ENCODE results near the gene ZNF775.
A peak's percentile ranks its signal among the peaks of the same experiment; 100 is the strongest.

ZNF775 gene

GRCh38 chr7:150336746-150337145 lies 42.4 kb upstream of the ZNF775 start:
- FAIRE-seq (no peak), DNase-seq (ENCODE audit: insufficient read length, low spot score) (no peak)
- TF ChIP-seq TAF1 (IDR thresholded peaks at IDR 0.05; ENCODE audit: low read depth, low read length) (no peak), POLR2AphosphoS5 (IDR thresholded peaks at IDR 0.05; ENCODE audit: low read depth, low read length) (no peak), POU2F2 (IDR thresholded peaks at IDR 0.05; ENCODE audit: low read depth, low read length) (no peak), POLR2A (IDR thresholded peaks at IDR 0.05; ENCODE audit: low read depth, low read length) (no peak), PAX5 (IDR thresholded peaks at IDR 0.05; ENCODE audit: insufficient read depth, low read length, severe bottlenecking) (no peak), SPI1 (IDR thresholded peaks at IDR 0.05; ENCODE audit: low read depth, low read length) (no peak)

- TF ChIP-seq POLR2A (IDR thresholded peaks at IDR 0.05; ENCODE audit: low read depth, low read length) (no peak), TAF1 (IDR thresholded peaks at IDR 0.05; ENCODE audit: low read depth, low read length) (no peak), PAX5 (IDR thresholded peaks at IDR 0.05; ENCODE audit: insufficient read depth, low read length, severe bottlenecking) (no peak), SPI1 (IDR thresholded peaks at IDR 0.05; ENCODE audit: low read depth, low read length) (no peak), POU2F2 (IDR thresholded peaks at IDR 0.05; ENCODE audit: low read depth, low read length) (no peak), POLR2AphosphoS5 (IDR thresholded peaks at IDR 0.05; ENCODE audit: low read depth, low read length) (no peak)
- DNase-seq (ENCODE audit: insufficient read length, low spot score), result no peak
- FAIRE-seq, result no peak
Measured at GRCh38 chr7:150337179-150337578, 42.0 kb upstream of the ZNF775 start.

GRCh38 chr7:150337659-150338081 lies 41.5 kb upstream of the ZNF775 start:
- FAIRE-seq, result no peak
- TF ChIP-seq SPI1 (IDR thresholded peaks at IDR 0.05; ENCODE audit: low read depth, low read length) (no peak), POU2F2 (IDR thresholded peaks at IDR 0.05; ENCODE audit: low read depth, low read length) (no peak), TAF1 (IDR thresholded peaks at IDR 0.05; ENCODE audit: low read depth, low read length) (no peak), POLR2A (IDR thresholded peaks at IDR 0.05; ENCODE audit: low read depth, low read length) (no peak), PAX5 (IDR thresholded peaks at IDR 0.05; ENCODE audit: insufficient read depth, low read length, severe bottlenecking) (no peak)
- DNase-seq (ENCODE audit: insufficient read length, low spot score), result no peak

DNA sequence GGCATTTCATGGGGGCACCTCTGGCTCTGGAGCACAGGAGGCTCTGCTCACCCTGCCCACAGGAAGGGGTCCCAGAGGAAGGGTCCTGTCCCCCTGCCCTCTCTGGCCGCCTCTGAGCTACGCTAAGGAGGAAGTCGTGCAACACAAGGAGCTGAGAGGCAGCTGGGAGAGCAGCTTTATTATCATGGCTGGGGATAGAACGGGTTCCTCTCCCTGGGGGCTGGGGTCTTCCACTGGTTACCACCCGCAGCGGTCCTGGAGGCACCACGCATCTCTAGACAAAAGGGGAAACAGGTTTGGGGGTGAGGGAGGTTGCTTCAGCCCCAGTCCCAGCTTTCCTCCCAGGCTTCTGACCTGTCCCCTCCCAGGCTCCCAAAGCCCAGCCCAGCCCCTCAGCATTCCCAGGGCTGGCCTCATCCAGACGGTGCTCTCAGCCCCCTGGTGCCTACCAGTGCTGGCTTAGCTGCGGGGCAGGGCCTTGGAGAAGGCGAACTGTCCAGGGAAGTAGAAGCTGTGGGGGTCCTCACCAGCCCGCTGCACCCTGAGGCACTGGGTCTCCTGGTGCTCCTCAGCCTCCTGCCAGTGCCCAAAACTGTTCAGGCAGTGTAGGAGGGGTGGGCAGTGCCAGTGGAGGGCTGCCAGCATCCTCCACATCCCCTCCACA lies 40.8 kb upstream of the ZNF775 start:
- FAIRE-seq, result no peak
- no peak for TF ChIP-seq POLR2A (IDR thresholded peaks at IDR 0.05; ENCODE audit: low read depth, low read length)
- no peak for TF ChIP-seq POLR2AphosphoS5 (IDR thresholded peaks at IDR 0.05; ENCODE audit: low read depth, low read length)
- TF ChIP-seq TAF1 (IDR thresholded peaks at IDR 0.05; ENCODE audit: low read depth, low read length), result no peak
- no peak for TF ChIP-seq PAX5 (IDR thresholded peaks at IDR 0.05; ENCODE audit: insufficient read depth, low read length, severe bottlenecking)
- TF ChIP-seq POU2F2 (IDR thresholded peaks at IDR 0.05; ENCODE audit: low read depth, low read length), result no peak
- no peak for TF ChIP-seq SPI1 (IDR thresholded peaks at IDR 0.05; ENCODE audit: low read depth, low read length)
- no peak for DNase-seq (ENCODE audit: insufficient read length, low spot score)

DNA sequence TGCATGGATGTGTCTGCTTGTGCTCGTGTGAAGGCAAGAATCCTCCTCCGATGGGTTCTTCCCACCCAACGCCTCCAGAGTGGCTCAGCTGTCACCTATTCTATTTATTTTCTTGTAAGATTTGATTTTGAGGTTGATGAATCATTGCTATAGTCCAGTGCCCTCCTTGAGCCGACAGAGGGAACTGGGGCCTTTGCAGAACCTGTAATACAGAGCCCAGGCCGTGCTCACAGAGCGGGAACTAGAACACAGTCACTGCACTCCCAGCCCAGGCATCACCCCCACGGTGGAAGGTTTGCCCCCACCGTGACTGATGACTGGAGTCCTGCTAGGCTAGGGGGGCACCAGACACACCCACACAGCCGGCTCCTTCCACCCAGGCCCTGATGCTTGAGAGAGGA lies 39.7 kb upstream of the ZNF775 start:
- DNase-seq (ENCODE audit: insufficient read length, low spot score) (no peak), FAIRE-seq (no peak)
- TF ChIP-seq POLR2A (IDR thresholded peaks at IDR 0.05; ENCODE audit: low read depth, low read length), result 0 out of 2 replicates have a peak, but pooled peaks have one; percentile 39
- TF ChIP-seq POU2F2 (IDR thresholded peaks at IDR 0.05; ENCODE audit: low read depth, low read length), result 0 out of 2 replicates have a peak, but pooled peaks have one; percentile 53
- no peak for TF ChIP-seq SPI1 (IDR thresholded peaks at IDR 0.05; ENCODE audit: low read depth, low read length)

GRCh38 chr7:150340024-150340749 lies 38.9 kb upstream of the ZNF775 start:
- DNase-seq (ENCODE audit: insufficient read length, low spot score) (no peak), FAIRE-seq (no peak)
- no peak for TF ChIP-seq POLR2AphosphoS5 (IDR thresholded peaks at IDR 0.05; ENCODE audit: low read depth, low read length)
- no peak for TF ChIP-seq PAX5 (IDR thresholded peaks at IDR 0.05; ENCODE audit: insufficient read depth, low read length, severe bottlenecking)
- no peak for TF ChIP-seq TAF1 (IDR thresholded peaks at IDR 0.05; ENCODE audit: low read depth, low read length)
- no peak for TF ChIP-seq POU2F2 (IDR thresholded peaks at IDR 0.05; ENCODE audit: low read depth, low read length)
- no peak for TF ChIP-seq SPI1 (IDR thresholded peaks at IDR 0.05; ENCODE audit: low read depth, low read length)
- TF ChIP-seq POLR2A (IDR thresholded peaks at IDR 0.05; ENCODE audit: low read depth, low read length), result no peak

DNA sequence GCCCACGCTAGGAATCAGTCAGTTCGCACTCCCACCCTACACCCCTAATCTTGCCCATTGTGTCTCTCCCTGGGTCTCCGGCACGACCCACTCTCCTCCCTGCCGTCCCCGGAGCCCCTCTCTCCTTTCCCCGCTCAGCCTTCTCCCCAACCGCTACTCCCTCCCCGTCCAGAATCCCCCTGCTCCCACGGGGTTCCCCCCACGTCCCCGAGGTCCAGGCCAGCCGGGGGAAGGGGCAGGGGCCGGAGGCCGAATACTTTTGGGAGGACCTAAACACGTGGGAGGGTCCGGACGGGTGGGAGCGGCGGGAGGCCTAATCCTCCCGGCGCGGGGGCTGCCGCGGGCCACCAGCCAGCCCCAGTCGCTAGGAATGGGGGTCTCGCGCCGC lies 38.3 kb upstream of the ZNF775 start:
- DNase-seq (ENCODE audit: insufficient read length, low spot score), result no peak
- FAIRE-seq, result no peak
- TF ChIP-seq TAF1 (IDR thresholded peaks at IDR 0.05; ENCODE audit: low read depth, low read length) (no peak), SPI1 (IDR thresholded peaks at IDR 0.05; ENCODE audit: low read depth, low read length) (no peak), PAX5 (IDR thresholded peaks at IDR 0.05; ENCODE audit: insufficient read depth, low read length, severe bottlenecking) (no peak), POLR2AphosphoS5 (IDR thresholded peaks at IDR 0.05; ENCODE audit: low read depth, low read length) (no peak), POLR2A (IDR thresholded peaks at IDR 0.05; ENCODE audit: low read depth, low read length) (no peak), POU2F2 (IDR thresholded peaks at IDR 0.05; ENCODE audit: low read depth, low read length) (no peak)

- DNase-seq (ENCODE audit: insufficient read length, low spot score), result no peak
- no peak for FAIRE-seq
- TF ChIP-seq POLR2A (IDR thresholded peaks at IDR 0.05; ENCODE audit: low read depth, low read length) (no peak), SPI1 (IDR thresholded peaks at IDR 0.05; ENCODE audit: low read depth, low read length) (no peak), TAF1 (IDR thresholded peaks at IDR 0.05; ENCODE audit: low read depth, low read length) (no peak), POU2F2 (IDR thresholded peaks at IDR 0.05; ENCODE audit: low read depth, low read length) (no peak), PAX5 (IDR thresholded peaks at IDR 0.05; ENCODE audit: insufficient read depth, low read length, severe bottlenecking) (no peak), POLR2AphosphoS5 (IDR thresholded peaks at IDR 0.05; ENCODE audit: low read depth, low read length) (no peak)
Measured at GRCh38 chr7:150341263-150342120, 37.6 kb upstream of the ZNF775 start, which contains the start of gene RARRES2. Gene RARRES2 (minus strand): TSS chr7:150341629. CDS start chr7:150340609, 1,020 bp downstream.

- DNase-seq (ENCODE audit: insufficient read length, low spot score), result no peak
- TF ChIP-seq SPI1 (IDR thresholded peaks at IDR 0.05; ENCODE audit: low read depth, low read length) (no peak), POLR2A (IDR thresholded peaks at IDR 0.05; ENCODE audit: low read depth, low read length) (no peak), POU2F2 (IDR thresholded peaks at IDR 0.05; ENCODE audit: low read depth, low read length) (no peak), TAF1 (IDR thresholded peaks at IDR 0.05; ENCODE audit: low read depth, low read length) (no peak), PAX5 (IDR thresholded peaks at IDR 0.05; ENCODE audit: insufficient read depth, low read length, severe bottlenecking) (no peak), POLR2AphosphoS5 (IDR thresholded peaks at IDR 0.05; ENCODE audit: low read depth, low read length) (no peak)
- no peak for FAIRE-seq
Measured at GRCh38 chr7:150342121-150342408, 37.1 kb upstream of the ZNF775 start.

Data from GM12891 (cell line).